ENCODE data around the gene GRM3. TPM values are rescaled to one million over a fixed set of nuclear protein-coding genes. Genes with fewer than 3 reads are reported as not detected.

Gene GRM3
- total and polyA plus RNA-seq, 2 donors (not counting 3 experiments of a cell fraction or from before 2014, with no cell fraction given), result not detected

GRCh38 chr7:86833360-86833759 lies 189.7 kb downstream of the GRM3 start:
- Histone ChIP-seq H2AFZ (ENCODE audit: low read depth, low read length) (no peak overlapping the region), H3K9me1 (replicated peaks; ENCODE audit: control insufficient read depth, extremely low read depth, insufficient read depth, low read length) (no peaks in the 10 kb centered on the region), H3K9ac (replicated peaks; ENCODE audit: extremely low read depth, insufficient read depth, low read length) (no peak overlapping the region), H3K4me2 (ENCODE audit: insufficient read depth, low read length) (no peak overlapping the region), H3K4me3 (replicated peaks in 1 of 3; ENCODE audit: insufficient read depth in 1 of 3, low read depth in 1 of 3, low read length in 3 of 3) (no peak overlapping the region), H3K36me3 (ENCODE audit: control insufficient read depth in 2 of 2, extremely low read depth in 1 of 2, insufficient read depth in 2 of 2, low read length in 2 of 2) (no peaks in the 10 kb centered on the region), H4K20me1 (replicated peaks; ENCODE audit: control insufficient read depth, extremely low read depth, insufficient read depth, low read length) (no peaks in the 10 kb centered on the region), H3K27me3 (ENCODE audit: control insufficient read depth in 2 of 2, insufficient read depth in 2 of 2, low read length in 2 of 2) (no peaks in the 10 kb centered on the region), H3K9me3 (replicated peaks; ENCODE audit: control insufficient read depth, insufficient read depth, low read length) (no peaks in the 10 kb centered on the region), H3K4me1 (ENCODE audit: control insufficient read depth, extremely low read depth, insufficient read depth, low read length) (no peaks in the 10 kb centered on the region), H3K79me2 (ENCODE audit: control insufficient read depth, insufficient read depth, low read length) (no peaks in the 10 kb centered on the region), H3K27ac (ENCODE audit: insufficient read depth, low read depth, low read length) (no peak overlapping the region)
- DNase-seq (ENCODE audit: low read depth, low spot score), result no peak
- no peak for FAIRE-seq
- intact Hi-C loops (cut with micrococcal nuclease), result no loop called here
- no TSS peak for BruUV-seq (replicated peaks)
- no peak for TF ChIP-seq FOS (IDR thresholded peaks at IDR 0.05; ENCODE audit: borderline replicate concordance, insufficient read depth, low read length)
- no peak for TF ChIP-seq JUN (IDR thresholded peaks at IDR 0.05; ENCODE audit: borderline replicate concordance, insufficient read depth, insufficient read length, low read depth)
- TF ChIP-seq CTCF (IDR thresholded peaks at IDR 0.05; ENCODE audit: extremely low read depth in 1 of 2, insufficient read depth in 1 of 2, low read depth in 1 of 2, low read length in 2 of 2), result no peak
- no peak for TF ChIP-seq POLR2AphosphoS5 (IDR thresholded peaks at IDR 0.05; ENCODE audit: insufficient read depth, low read depth, low read length)
- no peak for TF ChIP-seq EZH2 (IDR thresholded peaks at IDR 0.05; ENCODE audit: borderline replicate concordance, low read depth, low read length, severe bottlenecking)
- TF ChIP-seq MYC (IDR thresholded peaks at IDR 0.05; ENCODE audit: low read depth, low read length), result no peak
- no peak for TF ChIP-seq MAX (IDR thresholded peaks at IDR 0.05; ENCODE audit: insufficient read depth, insufficient read length)
- TF ChIP-seq POLR2A (IDR thresholded peaks at IDR 0.05; ENCODE audit: low read depth, low read length), result no peak
- TF ChIP-seq GATA2 (IDR thresholded peaks at IDR 0.05; ENCODE audit: insufficient read depth, insufficient read length, low read depth, low read length), result no peak
- POLR2A ChIA-PET, result no interaction called here
- dilution Hi-C loops (cut with MboI; ENCODE audit: extremely low pct_ligation_motif_present, low sequenced_read_pairs), result no loop called here
- CTCF ChIA-PET, result interaction anchor here (0.9 to 1.9 kb wide), 2 partner anchors 8 to 9 kb away, joined by 4 to 5 read pairs; no protein-coding TSS in a partner anchor
